GM12892 (cell line): ENCODE results near the gene RHOT2.

Source experiments
- POLR2A ChIP-seq: IDR thresholded peaks from 2 replicates; pipeline ENCODE4 v1.6.1; 2011; ENCODE audit warnings: low read depth, low read length, control low read depth
- POLR2AphosphoS5 ChIP-seq: IDR thresholded peaks from 2 replicates; pipeline ENCODE4 v1.6.1; 2011; ENCODE audit warnings: low read depth, low read length, control low read depth

DNA sequence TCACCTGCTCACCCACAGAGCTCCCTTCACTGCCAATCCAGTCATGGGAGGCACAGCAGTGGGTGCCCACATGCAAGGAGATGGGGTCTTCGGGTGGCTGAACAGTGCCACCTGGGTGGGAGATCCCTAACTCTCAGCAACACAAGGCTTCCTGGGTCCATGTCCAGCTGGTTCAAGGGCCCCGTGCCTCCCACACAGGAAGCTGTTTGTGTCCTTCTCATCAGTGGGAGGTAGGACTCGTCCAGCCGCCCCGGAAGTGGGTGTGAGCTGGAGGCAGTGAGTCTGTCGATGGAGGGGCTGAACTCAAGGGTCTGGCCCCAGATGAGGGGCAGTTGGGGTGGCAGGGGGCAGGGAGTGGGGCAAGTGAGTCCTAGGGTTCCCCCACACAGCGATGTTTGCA lies 36.1 kb downstream of the RHOT2 start:
- TF ChIP-seq POLR2A (no peak), POLR2AphosphoS5 (no peak)
